K562 (cell line): ENCODE measurements around the gene OTUB2.

Experiments used
- EZH2 ChIP-seq: IDR thresholded peaks from 2 replicates; pipeline ENCODE4 v1.6.1; 2012; ENCODE audit warnings: low read depth, mild to moderate bottlenecking, inconsistent platforms, low read length, borderline replicate concordance
- FOXJ2 ChIP-seq: fragments of 200-800 bp; sonication (Bioruptor generic); IDR thresholded peaks from 2 replicates; pipeline ENCODE4 v1.6.1; 2016; ENCODE audit warnings: missing genetic modification characterization, missing compliant biosample characterization
- MAZ ChIP-seq, 2 experiments: fragments of 450-650 bp in 1 of 2; sonication (generic) in 1 of 2; formaldehyde crosslinking; IDR thresholded peaks in 1 of 2; conservative IDR thresholded peaks in 1 of 2; 2 replicates each; pipeline versions ENCODE4 v1.4.0 to v1.5.0; 2020; ENCODE audit warnings: mild to moderate bottlenecking in 1 of 2, missing genetic modification reagents in 1 of 2
- POLR2AphosphoS5 ChIP-seq: IDR thresholded peaks from 2 replicates; pipeline ENCODE4 v1.6.1; 2011; ENCODE audit warnings: mild to moderate bottlenecking, low read depth, low read length, moderate library complexity; ENCODE audit not compliant: control insufficient read depth, insufficient read depth
- RBBP5 ChIP-seq: fragments of 200-600 bp; sonication (generic); IDR thresholded peaks from 2 replicates; pipeline ENCODE4 v1.6.1; 2012; ENCODE audit warnings: borderline replicate concordance, mild to moderate bottlenecking, low read length, control low read depth, inconsistent platforms; ENCODE audit not compliant: insufficient read depth, poor library complexity, severe bottlenecking
- SMC3 ChIP-seq: conservative IDR thresholded peaks from 2 replicates; pipeline ENCODE4 v1.6.1; 2011; ENCODE audit warnings: low read depth, low read length, improper control_type of control experiment; ENCODE audit not compliant: insufficient read depth
- SP1 ChIP-seq: sonication (generic); formaldehyde crosslinking; IDR thresholded peaks from 2 replicates; pipeline ENCODE4 v1.8.1; 2022; ENCODE audit warnings: mild to moderate bottlenecking, missing genetic modification reagents
- TEAD4 ChIP-seq, 2 experiments: sonication (generic) in 1 of 2; formaldehyde crosslinking in 1 of 2; IDR thresholded peaks; 2 replicates each; pipeline versions ENCODE4 v1.6.1 to v1.8.0; 2012 to 2022; ENCODE audit warnings: borderline replicate concordance in 1 of 2, inconsistent platforms in 1 of 2, low read length in 1 of 2, mild to moderate bottlenecking in 1 of 2, missing genetic modification reagents in 1 of 2
- WHSC1 ChIP-seq: IDR thresholded peaks from one replicate; pipeline ENCODE4 v1.6.1; 2012; ENCODE audit warnings: low read length, control low read depth, inconsistent platforms
- ZZZ3 ChIP-seq: fragments of 450-650 bp; IDR thresholded peaks from 2 replicates; pipeline ENCODE4 v1.6.1; 2016; ENCODE audit warnings: antibody characterized with exemption, mild to moderate bottlenecking, moderate library complexity
- TF ChIP-seq, protein P1 (sequence below): fragments of 450-650 bp; IDR thresholded peaks from 2 replicates; pipeline ENCODE4 v1.6.1; 2018; ENCODE audit not compliant: partially characterized antibody
- TF ChIP-seq, protein P2 (sequence below): sonication (generic); formaldehyde crosslinking; IDR thresholded peaks from 2 replicates; pipeline ENCODE4 v1.8.1; 2023; ENCODE audit warnings: mild to moderate bottlenecking, missing genetic modification reagents
- TF ChIP-seq, protein P3 (sequence below): sonication (generic); formaldehyde crosslinking; IDR thresholded peaks from 2 replicates; pipeline ENCODE4 v1.8.1; 2023; ENCODE audit warnings: mild to moderate bottlenecking, missing genetic modification reagents

DNA sequence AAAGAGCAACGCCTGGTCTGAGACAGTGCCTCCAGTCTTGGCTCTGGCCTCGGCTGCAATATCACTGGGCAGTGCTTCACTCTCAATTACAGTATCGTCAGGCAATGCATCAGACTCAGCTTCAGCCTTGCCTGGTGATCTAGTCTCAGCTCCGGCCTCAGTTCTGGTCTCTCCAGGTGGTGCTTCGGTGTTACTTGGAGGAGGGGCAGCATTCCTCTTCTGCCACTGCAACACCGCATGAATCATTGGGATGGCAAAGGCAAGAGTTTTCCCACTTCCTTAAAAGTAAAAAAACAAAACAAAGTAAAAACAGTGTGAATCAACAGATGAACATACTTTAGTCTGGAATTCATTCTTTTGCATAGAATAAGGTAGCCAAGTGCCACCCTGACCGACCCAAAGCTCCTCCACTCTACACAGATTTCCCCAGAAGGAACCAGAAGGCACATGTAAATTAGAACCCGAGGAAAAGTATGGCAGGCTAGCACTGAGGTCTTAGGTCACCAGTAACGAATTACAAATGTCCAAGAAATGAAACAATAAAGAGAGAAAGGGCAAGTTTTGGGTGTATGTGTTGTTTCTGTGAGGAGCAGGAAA lies 36.3 kb downstream of the OTUB2 start:
- no peak for TF ChIP-seq TEAD4 (IDR thresholded peaks at IDR 0.05; ENCODE audit: low read length)
- no peak for TF ChIP-seq TEAD4 (CRISPR knock-in tag; IDR thresholded peaks at IDR 0.05; ENCODE audit: borderline replicate concordance)
- no peak for TF ChIP-seq ZZZ3
- TF ChIP-seq SP1 (CRISPR knock-in tag): no peak
- TF ChIP-seq, protein P1, sequence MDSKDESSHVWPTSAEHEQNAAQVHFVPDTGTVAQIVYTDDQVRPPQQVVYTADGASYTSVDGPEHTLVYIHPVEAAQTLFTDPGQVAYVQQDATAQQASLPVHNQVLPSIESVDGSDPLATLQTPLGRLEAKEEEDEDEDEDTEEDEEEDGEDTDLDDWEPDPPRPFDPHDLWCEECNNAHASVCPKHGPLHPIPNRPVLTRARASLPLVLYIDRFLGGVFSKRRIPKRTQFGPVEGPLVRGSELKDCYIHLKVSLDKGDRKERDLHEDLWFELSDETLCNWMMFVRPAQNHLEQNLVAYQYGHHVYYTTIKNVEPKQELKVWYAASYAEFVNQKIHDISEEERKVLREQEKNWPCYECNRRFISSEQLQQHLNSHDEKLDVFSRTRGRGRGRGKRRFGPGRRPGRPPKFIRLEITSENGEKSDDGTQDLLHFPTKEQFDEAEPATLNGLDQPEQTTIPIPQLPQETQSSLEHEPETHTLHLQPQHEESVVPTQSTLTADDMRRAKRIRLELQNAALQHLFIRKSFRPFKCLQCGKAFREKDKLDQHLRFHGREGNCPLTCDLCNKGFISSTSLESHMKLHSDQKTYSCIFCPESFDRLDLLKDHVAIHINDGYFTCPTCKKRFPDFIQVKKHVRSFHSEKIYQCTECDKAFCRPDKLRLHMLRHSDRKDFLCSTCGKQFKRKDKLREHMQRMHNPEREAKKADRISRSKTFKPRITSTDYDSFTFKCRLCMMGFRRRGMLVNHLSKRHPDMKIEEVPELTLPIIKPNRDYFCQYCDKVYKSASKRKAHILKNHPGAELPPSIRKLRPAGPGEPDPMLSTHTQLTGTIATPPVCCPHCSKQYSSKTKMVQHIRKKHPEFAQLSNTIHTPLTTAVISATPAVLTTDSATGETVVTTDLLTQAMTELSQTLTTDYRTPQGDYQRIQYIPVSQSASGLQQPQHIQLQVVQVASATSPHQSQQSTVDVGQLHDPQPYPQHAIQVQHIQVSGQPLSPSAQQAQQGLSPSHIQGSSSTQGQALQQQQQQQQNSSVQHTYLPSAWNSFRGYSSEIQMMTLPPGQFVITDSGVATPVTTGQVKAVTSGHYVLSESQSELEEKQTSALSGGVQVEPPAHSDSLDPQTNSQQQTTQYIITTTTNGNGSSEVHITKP: no peak
- no peak for TF ChIP-seq RBBP5
- TF ChIP-seq MAZ (CRISPR knock-in tag; conservative IDR thresholded peaks at IDR 0.05 in 1 of 2, IDR thresholded peaks at IDR 0.05 in 1 of 2): no peak
- TF ChIP-seq, protein P2, sequence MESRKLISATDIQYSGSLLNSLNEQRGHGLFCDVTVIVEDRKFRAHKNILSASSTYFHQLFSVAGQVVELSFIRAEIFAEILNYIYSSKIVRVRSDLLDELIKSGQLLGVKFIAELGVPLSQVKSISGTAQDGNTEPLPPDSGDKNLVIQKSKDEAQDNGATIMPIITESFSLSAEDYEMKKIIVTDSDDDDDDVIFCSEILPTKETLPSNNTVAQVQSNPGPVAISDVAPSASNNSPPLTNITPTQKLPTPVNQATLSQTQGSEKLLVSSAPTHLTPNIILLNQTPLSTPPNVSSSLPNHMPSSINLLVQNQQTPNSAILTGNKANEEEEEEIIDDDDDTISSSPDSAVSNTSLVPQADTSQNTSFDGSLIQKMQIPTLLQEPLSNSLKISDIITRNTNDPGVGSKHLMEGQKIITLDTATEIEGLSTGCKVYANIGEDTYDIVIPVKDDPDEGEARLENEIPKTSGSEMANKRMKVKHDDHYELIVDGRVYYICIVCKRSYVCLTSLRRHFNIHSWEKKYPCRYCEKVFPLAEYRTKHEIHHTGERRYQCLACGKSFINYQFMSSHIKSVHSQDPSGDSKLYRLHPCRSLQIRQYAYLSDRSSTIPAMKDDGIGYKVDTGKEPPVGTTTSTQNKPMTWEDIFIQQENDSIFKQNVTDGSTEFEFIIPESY (CRISPR knock-in tag): no peak
- no peak for TF ChIP-seq POLR2AphosphoS5
- no peak for TF ChIP-seq EZH2
- no peak for TF ChIP-seq FOXJ2 (tag)
- no peak for TF ChIP-seq SMC3
- no peak for TF ChIP-seq WHSC1
- TF ChIP-seq, protein P3, sequence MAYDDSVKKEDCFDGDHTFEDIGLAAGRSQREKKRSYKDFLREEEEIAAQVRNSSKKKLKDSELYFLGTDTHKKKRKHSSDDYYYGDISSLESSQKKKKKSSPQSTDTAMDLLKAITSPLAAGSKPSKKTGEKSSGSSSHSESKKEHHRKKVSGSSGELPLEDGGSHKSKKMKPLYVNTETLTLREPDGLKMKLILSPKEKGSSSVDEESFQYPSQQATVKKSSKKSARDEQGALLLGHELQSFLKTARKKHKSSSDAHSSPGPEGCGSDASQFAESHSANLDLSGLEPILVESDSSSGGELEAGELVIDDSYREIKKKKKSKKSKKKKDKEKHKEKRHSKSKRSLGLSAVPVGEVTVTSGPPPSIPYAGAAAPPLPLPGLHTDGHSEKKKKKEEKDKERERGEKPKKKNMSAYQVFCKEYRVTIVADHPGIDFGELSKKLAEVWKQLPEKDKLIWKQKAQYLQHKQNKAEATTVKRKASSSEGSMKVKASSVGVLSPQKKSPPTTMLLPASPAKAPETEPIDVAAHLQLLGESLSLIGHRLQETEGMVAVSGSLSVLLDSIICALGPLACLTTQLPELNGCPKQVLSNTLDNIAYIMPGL (CRISPR knock-in tag): no peak
